WTC11 (cell line): Measurements from ENCODE around the gene HLA-DRB5.

Experiments used
- ESRRA ChIP-seq: sonication (generic); formaldehyde crosslinking; IDR thresholded peaks from 2 replicates; pipeline ENCODE4 v1.8.1; 2022; ENCODE audit warnings: mild to moderate bottlenecking, missing genetic modification reagents, borderline replicate concordance
- NR2C2 ChIP-seq: sonication (generic); formaldehyde crosslinking; IDR thresholded peaks from 2 replicates; pipeline ENCODE4 v1.8.0; 2022; ENCODE audit warnings: mild to moderate bottlenecking, missing genetic modification reagents
- ZNF232 ChIP-seq: sonication (generic); formaldehyde crosslinking; IDR thresholded peaks from 2 replicates; pipeline ENCODE4 v1.8.0; 2022; ENCODE audit warnings: mild to moderate bottlenecking, missing genetic modification reagents
- ZNF423 ChIP-seq: fragments of 250-450 bp; sonication (Bioruptor Pico); IDR thresholded peaks from 2 replicates; pipeline ENCODE4 v2.1.2; 2022; ENCODE audit warnings: mild to moderate bottlenecking, moderate library complexity
- TF ChIP-seq, protein P1 (sequence below): fragments of 250-450 bp; sonication (Bioruptor Pico); IDR thresholded peaks from 2 replicates; pipeline ENCODE4 v2.1.2; 2022; ENCODE audit warnings: mild to moderate bottlenecking, moderate library complexity
- TF ChIP-seq, protein P2 (sequence below): fragments of 200-600 bp; IDR thresholded peaks from 2 replicates; pipeline ENCODE4 v1.8.0; 2022; ENCODE audit warnings: antibody characterized with exemption
- TF ChIP-seq, protein P3 (sequence below): sonication (generic); formaldehyde crosslinking; IDR thresholded peaks from 2 replicates; pipeline ENCODE4 v1.8.0; 2022; ENCODE audit warnings: mild to moderate bottlenecking, missing genetic modification reagents
- TF ChIP-seq, protein P4 (sequence below): sonication (generic); formaldehyde crosslinking; IDR thresholded peaks from 2 replicates; pipeline ENCODE4 v1.8.0; 2022; ENCODE audit warnings: mild to moderate bottlenecking, missing genetic modification reagents
- TF ChIP-seq, protein P5 (sequence below): sonication (generic); formaldehyde crosslinking; conservative IDR thresholded peaks from 2 replicates; pipeline ENCODE4 v1.8.1; 2022; ENCODE audit warnings: mild to moderate bottlenecking, missing genetic modification reagents
- TF ChIP-seq, protein P6 (sequence below): sonication (generic); formaldehyde crosslinking; IDR thresholded peaks from 2 replicates; pipeline ENCODE4 v1.8.1; 2022; ENCODE audit warnings: missing genetic modification reagents, borderline replicate concordance
- TF ChIP-seq, protein P7 (sequence below): sonication (generic); formaldehyde crosslinking; IDR thresholded peaks from 2 replicates; pipeline ENCODE4 v1.8.1; 2023; ENCODE audit warnings: mild to moderate bottlenecking, missing genetic modification reagents
- TF ChIP-seq, protein P8 (sequence below): sonication (generic); formaldehyde crosslinking; IDR thresholded peaks from 2 replicates; pipeline ENCODE4 v1.8.0; 2022; ENCODE audit warnings: missing genetic modification reagents

DNA sequence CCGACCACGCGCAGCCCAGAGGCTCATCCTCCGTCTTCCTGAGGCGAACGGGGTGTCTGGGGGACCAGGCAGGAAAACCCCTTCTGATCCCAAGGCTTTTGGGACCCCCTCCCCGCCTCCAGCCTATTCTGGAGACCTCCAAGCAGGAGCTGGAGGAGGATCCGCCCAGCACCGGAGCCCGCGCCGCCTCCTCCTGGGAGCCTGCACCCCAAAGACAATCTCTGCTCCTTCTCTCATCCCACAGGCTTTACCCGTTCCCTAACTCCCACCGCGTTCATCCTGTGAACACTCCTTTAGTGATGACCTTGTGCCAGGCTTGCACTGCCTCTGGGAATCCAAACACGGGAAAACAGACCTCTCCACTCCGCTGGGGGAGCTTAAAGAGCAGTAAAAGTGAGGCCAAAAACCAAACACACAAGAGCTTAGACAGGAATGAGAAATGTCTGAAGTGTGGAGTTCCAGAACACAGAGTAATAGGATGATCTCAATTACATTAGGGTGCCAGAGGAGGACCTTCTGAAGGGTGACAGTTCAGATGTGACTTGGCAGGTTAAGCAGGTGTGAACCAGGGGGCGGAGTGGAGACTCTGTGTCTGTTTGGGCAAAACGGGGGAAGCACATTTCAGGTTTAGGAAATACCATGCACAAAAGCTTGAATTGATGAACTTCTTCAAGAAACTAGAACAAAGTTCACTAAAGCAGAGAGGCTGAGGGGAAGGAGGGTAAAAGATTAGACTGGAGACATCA, 7.6 kb downstream of the HLA-DRB5 start:
- TF ChIP-seq, protein P1, sequence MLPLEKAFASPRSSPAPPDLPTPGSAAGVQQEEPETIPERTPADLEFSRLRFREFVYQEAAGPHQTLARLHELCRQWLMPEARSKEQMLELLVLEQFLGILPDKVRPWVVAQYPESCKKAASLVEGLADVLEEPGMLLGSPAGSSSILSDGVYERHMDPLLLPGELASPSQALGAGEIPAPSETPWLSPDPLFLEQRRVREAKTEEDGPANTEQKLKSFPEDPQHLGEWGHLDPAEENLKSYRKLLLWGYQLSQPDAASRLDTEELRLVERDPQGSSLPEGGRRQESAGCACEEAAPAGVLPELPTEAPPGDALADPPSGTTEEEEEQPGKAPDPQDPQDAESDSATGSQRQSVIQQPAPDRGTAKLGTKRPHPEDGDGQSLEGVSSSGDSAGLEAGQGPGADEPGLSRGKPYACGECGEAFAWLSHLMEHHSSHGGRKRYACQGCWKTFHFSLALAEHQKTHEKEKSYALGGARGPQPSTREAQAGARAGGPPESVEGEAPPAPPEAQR (CRISPR knock-in tag) = no peak
- TF ChIP-seq, protein P2, sequence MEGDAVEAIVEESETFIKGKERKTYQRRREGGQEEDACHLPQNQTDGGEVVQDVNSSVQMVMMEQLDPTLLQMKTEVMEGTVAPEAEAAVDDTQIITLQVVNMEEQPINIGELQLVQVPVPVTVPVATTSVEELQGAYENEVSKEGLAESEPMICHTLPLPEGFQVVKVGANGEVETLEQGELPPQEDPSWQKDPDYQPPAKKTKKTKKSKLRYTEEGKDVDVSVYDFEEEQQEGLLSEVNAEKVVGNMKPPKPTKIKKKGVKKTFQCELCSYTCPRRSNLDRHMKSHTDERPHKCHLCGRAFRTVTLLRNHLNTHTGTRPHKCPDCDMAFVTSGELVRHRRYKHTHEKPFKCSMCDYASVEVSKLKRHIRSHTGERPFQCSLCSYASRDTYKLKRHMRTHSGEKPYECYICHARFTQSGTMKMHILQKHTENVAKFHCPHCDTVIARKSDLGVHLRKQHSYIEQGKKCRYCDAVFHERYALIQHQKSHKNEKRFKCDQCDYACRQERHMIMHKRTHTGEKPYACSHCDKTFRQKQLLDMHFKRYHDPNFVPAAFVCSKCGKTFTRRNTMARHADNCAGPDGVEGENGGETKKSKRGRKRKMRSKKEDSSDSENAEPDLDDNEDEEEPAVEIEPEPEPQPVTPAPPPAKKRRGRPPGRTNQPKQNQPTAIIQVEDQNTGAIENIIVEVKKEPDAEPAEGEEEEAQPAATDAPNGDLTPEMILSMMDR = no peak
- no peak for TF ChIP-seq NR2C2 (CRISPR knock-in tag)
- TF ChIP-seq, protein P3, sequence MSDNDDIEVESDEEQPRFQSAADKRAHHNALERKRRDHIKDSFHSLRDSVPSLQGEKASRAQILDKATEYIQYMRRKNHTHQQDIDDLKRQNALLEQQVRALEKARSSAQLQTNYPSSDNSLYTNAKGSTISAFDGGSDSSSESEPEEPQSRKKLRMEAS (CRISPR knock-in tag) = no peak
- TF ChIP-seq ESRRA (CRISPR knock-in tag) = no peak
- TF ChIP-seq, protein P4, sequence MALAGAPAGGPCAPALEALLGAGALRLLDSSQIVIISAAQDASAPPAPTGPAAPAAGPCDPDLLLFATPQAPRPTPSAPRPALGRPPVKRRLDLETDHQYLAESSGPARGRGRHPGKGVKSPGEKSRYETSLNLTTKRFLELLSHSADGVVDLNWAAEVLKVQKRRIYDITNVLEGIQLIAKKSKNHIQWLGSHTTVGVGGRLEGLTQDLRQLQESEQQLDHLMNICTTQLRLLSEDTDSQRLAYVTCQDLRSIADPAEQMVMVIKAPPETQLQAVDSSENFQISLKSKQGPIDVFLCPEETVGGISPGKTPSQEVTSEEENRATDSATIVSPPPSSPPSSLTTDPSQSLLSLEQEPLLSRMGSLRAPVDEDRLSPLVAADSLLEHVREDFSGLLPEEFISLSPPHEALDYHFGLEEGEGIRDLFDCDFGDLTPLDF (CRISPR knock-in tag) = no peak
- TF ChIP-seq, protein P5, sequence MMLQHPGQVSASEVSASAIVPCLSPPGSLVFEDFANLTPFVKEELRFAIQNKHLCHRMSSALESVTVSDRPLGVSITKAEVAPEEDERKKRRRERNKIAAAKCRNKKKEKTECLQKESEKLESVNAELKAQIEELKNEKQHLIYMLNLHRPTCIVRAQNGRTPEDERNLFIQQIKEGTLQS (CRISPR knock-in tag) = no peak
- TF ChIP-seq, protein P6, sequence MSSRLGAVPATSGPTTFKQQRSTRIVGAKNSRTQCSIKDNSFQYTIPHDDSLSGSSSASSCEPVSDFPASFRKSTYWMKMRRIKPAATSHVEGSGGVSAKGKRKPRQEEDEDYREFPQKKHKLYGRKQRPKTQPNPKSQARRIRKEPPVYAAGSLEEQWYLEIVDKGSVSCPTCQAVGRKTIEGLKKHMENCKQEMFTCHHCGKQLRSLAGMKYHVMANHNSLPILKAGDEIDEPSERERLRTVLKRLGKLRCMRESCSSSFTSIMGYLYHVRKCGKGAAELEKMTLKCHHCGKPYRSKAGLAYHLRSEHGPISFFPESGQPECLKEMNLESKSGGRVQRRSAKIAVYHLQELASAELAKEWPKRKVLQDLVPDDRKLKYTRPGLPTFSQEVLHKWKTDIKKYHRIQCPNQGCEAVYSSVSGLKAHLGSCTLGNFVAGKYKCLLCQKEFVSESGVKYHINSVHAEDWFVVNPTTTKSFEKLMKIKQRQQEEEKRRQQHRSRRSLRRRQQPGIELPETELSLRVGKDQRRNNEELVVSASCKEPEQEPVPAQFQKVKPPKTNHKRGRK = no peak
- TF ChIP-seq, protein P7, sequence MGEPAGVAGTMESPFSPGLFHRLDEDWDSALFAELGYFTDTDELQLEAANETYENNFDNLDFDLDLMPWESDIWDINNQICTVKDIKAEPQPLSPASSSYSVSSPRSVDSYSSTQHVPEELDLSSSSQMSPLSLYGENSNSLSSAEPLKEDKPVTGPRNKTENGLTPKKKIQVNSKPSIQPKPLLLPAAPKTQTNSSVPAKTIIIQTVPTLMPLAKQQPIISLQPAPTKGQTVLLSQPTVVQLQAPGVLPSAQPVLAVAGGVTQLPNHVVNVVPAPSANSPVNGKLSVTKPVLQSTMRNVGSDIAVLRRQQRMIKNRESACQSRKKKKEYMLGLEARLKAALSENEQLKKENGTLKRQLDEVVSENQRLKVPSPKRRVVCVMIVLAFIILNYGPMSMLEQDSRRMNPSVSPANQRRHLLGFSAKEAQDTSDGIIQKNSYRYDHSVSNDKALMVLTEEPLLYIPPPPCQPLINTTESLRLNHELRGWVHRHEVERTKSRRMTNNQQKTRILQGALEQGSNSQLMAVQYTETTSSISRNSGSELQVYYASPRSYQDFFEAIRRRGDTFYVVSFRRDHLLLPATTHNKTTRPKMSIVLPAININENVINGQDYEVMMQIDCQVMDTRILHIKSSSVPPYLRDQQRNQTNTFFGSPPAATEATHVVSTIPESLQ (CRISPR knock-in tag) = no peak
- TF ChIP-seq ZNF232 (CRISPR knock-in tag) = no peak
- no peak for TF ChIP-seq ZNF423 (CRISPR knock-in tag)
- TF ChIP-seq, protein P8, sequence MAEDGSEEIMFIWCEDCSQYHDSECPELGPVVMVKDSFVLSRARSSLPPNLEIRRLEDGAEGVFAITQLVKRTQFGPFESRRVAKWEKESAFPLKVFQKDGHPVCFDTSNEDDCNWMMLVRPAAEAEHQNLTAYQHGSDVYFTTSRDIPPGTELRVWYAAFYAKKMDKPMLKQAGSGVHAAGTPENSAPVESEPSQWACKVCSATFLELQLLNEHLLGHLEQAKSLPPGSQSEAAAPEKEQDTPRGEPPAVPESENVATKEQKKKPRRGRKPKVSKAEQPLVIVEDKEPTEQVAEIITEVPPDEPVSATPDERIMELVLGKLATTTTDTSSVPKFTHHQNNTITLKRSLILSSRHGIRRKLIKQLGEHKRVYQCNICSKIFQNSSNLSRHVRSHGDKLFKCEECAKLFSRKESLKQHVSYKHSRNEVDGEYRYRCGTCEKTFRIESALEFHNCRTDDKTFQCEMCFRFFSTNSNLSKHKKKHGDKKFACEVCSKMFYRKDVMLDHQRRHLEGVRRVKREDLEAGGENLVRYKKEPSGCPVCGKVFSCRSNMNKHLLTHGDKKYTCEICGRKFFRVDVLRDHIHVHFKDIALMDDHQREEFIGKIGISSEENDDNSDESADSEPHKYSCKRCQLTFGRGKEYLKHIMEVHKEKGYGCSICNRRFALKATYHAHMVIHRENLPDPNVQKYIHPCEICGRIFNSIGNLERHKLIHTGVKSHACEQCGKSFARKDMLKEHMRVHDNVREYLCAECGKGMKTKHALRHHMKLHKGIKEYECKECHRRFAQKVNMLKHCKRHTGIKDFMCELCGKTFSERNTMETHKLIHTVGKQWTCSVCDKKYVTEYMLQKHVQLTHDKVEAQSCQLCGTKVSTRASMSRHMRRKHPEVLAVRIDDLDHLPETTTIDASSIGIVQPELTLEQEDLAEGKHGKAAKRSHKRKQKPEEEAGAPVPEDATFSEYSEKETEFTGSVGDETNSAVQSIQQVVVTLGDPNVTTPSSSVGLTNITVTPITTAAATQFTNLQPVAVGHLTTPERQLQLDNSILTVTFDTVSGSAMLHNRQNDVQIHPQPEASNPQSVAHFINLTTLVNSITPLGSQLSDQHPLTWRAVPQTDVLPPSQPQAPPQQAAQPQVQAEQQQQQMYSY (CRISPR knock-in tag) = no peak
